ENCODE measurements around the gene RO60. TPM values are rescaled to one million over a fixed set of nuclear protein-coding genes. Genes with fewer than 3 reads are reported as not detected.

The RO60 gene
- total RNA-seq, 1 donor from 2014 or later, result 70.2 TPM

DNA sequence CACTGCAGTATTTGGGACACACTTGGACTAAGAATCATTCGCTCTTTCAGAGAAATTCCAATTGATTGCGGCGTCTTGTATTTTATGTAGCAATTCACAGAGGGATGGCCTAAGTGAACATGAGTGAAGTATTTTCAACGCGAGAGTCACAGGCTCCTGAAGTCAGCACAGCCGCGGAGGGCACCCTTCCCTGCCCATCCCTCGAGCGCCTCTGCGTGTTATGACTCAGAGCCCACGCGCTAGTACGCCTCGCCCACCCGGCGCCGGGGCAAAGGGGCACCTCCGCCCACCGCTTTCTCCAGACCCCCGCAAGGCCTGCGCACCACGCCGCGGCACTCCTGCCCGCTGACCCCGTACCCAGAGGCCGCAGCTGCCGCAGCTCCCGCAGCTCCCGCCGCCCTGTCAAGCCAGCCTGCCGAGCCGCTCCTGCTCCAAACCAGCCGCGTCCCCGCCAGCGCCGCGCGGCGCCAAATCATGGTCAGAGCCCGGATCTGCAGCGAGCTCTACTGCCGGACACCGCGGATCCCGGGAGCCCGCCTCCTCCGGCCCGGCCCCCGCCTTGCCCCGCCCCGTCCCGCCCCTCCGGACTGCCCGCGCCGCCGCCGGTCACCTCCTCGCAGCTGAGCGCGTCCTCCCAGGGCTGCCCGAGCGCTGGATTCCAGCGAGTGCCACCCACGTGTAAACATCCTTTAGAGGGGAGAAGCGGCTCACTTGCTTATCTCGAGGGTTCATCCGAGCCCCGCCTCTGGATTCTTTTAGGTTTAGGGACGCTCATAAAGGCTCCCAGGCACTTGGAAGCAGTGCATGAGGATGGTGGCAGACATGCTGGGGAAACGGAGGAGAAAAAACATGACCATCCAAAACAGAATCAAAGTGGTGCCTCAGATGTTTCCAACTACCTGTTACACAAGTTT lies 45.8 kb downstream of the RO60 start, which contains the start of gene GLRX2:
Gene GLRX2 (minus strand): TSS at position 508 of the 914 bp plus-strand sequence. CDS start 32 bp downstream, at position 476.
- peak; percentile 87 for DNase-seq
- Mint-ChIP-seq H3K4me3 (peak within 1 kb of the TSS; percentile 94), H3K27me3 (peaks cover 7% of the 10 kb centered on the region), H3K36me3 (ENCODE audit: low read depth) (peaks cover 6% of the 10 kb centered on the region), H3K9me3 (no peaks in the 10 kb centered on the region), H3K27ac (peak within 1 kb of the TSS; percentile 79), H3K4me1 (peaks cover 20% of the 10 kb centered on the region)
- intact Hi-C loops (cut with micrococcal nuclease), result loop anchor here (1.0 to 5.0 kb wide), 3 partner anchors 17 to 298 kb away; partner anchors contain the start of genes CDC73, RGS2, RO60 and UCHL5

DNA sequence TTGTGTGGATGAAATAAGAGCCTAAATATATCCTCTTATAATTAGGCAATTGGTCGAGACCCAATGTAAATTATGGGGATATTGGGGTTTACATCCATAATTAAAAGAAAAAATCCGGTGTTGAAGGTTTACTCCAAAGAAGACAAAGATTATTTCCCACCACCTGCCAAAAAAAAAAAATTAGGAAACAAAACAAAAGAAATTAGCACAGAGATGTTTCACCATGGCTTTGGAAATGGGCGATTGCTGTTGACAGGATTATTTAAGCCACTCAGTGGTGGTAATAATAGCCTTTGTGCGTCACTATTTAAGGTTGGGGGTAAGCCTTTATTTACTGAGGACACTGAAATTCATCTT lies 46.4 kb downstream of the RO60 start:
- intact Hi-C loops (cut with micrococcal nuclease), result loop anchor here (1.0 to 5.0 kb wide), 3 partner anchors 17 to 298 kb away; partner anchors contain the start of genes CDC73, RGS2, RO60 and UCHL5
- H3K27ac Mint-ChIP-seq, result peak overlapping the region; percentile 74

DNA sequence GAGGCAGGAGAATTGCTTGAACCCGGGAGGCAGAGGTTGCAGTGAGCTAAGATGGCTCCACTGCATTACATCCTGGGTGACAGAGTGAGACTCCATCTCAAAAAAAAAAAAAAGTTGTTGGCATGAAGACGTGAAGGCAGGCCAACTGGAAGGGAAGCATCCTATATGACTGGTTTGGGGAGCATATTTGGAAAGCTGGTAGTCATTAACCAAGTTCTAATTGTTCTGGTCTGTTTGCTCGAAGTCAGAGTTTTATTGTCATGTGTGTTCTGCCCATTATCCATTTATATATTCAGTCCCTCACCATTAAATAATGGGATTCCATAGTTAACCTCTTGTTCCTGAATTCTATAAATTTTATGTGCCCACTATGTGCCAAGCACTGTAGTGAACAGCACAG lies 49.1 kb downstream of the RO60 start:
- Mint-ChIP-seq H3K4me1 (peaks cover 11% of the 10 kb centered on the region), H3K4me3 (no peak overlapping the region), H3K27ac (no peak overlapping the region), H3K36me3 (ENCODE audit: low read depth) (no peaks in the 10 kb centered on the region), H3K27me3 (peaks cover 9% of the 10 kb centered on the region), H3K9me3 (no peaks in the 10 kb centered on the region)
- intact Hi-C loops (cut with micrococcal nuclease), result loop anchor here (5.0 kb wide), 1 partner anchor 301 kb away; the partner anchor contains the start of gene RGS2
- no peak for DNase-seq

More for the DNA sequence above, 46.4 kb downstream of the RO60 start:
- Mint-ChIP-seq H3K4me1 (peaks cover 20% of the 10 kb centered on the region), H3K27me3 (peaks cover 7% of the 10 kb centered on the region), H3K4me3 (peak overlapping the region; percentile 94), H3K36me3 (ENCODE audit: low read depth) (no peaks in the 10 kb centered on the region), H3K9me3 (no peaks in the 10 kb centered on the region)
- DNase-seq, result no peak

Other genes with a start within 250 kb of the RO60 start
- 89.2 and 97.2 TPM in 2 replicates for gene UCHL5, start 252 bp upstream of the RO60 start, total RNA-seq
- 29.4 and 32.6 TPM in 2 replicates for gene GLRX2, start 45.8 kb downstream of the RO60 start, total RNA-seq
- 55.2 and 56.0 TPM in 2 replicates for gene CDC73, start 62.4 kb downstream of the RO60 start, total RNA-seq
- 0.05 and 0.09 TPM in 2 replicates for gene B3GALT2, start 127.0 kb downstream of the RO60 start, total RNA-seq